ENCODE data around the gene NEFH.

NEFH gene

GRCh38 chr22:29512031-29512430, 32.0 kb downstream of the NEFH start:
- Histone ChIP-seq H3K4me3 (no peak overlapping the region), H3K27ac (no peak overlapping the region)
- no peak for DNase-seq (ENCODE audit: low spot score)
- TF ChIP-seq CTCF (IDR thresholded peaks at IDR 0.05): no peak

GRCh38 chr22:29517215-29517908, 37.3 kb downstream of the NEFH start:
- no peak for DNase-seq (ENCODE audit: low spot score)
- no peak for TF ChIP-seq CTCF (IDR thresholded peaks at IDR 0.05)
- Histone ChIP-seq H3K27ac (no peak overlapping the region), H3K4me3 (no peak overlapping the region)

GRCh38 chr22:29518427-29518826, 38.4 kb downstream of the NEFH start:
- H3K27ac ChIP-seq: no peak overlapping the region

GRCh38 chr22:29519996-29520395, 40.0 kb downstream of the NEFH start:
- Histone ChIP-seq H3K27ac (no peak overlapping the region), H3K4me3 (no peak overlapping the region)
- no peak for TF ChIP-seq CTCF (IDR thresholded peaks at IDR 0.05)
- no peak for DNase-seq (ENCODE audit: low spot score)

More at GRCh38 chr22:29518427-29518826, 38.4 kb downstream of the NEFH start:
- no peak overlapping the region for H3K4me3 ChIP-seq
- TF ChIP-seq CTCF (IDR thresholded peaks at IDR 0.05): no peak
- DNase-seq (ENCODE audit: low spot score): no peak

- Histone ChIP-seq H3K4me3 (no peak overlapping the region), H3K27ac (no peak overlapping the region)
- DNase-seq (ENCODE audit: low spot score): no peak
- TF ChIP-seq CTCF (IDR thresholded peaks at IDR 0.05): no peak
Observed at GRCh38 chr22:29520851-29521250, 40.8 kb downstream of the NEFH start.

- TF ChIP-seq CTCF (IDR thresholded peaks at IDR 0.05): no peak
- Histone ChIP-seq H3K27ac (no peak overlapping the region), H3K4me3 (no peak overlapping the region)
- DNase-seq (ENCODE audit: low spot score): no peak
Observed at GRCh38 chr22:29521526-29521925, 41.5 kb downstream of the NEFH start.

GRCh38 chr22:29523761-29524160, 43.7 kb downstream of the NEFH start:
- DNase-seq (ENCODE audit: low spot score): no peak
- no peak for TF ChIP-seq CTCF (IDR thresholded peaks at IDR 0.05)
- H3K4me3 ChIP-seq: no peak overlapping the region
- H3K27ac ChIP-seq: no peak overlapping the region

Data from coronary artery (tissue), 2 donors.